ENCODE measurements around the gene NUP85. TPM values are rescaled to one million over a fixed set of nuclear protein-coding genes. Genes with fewer than 3 reads are reported as not detected.

Gene NUP85
- total and polyA plus RNA-seq, 2 donors (not counting 3 experiments of a cell fraction or from before 2014, with no cell fraction given) = 105 to 120 TPM

DNA sequence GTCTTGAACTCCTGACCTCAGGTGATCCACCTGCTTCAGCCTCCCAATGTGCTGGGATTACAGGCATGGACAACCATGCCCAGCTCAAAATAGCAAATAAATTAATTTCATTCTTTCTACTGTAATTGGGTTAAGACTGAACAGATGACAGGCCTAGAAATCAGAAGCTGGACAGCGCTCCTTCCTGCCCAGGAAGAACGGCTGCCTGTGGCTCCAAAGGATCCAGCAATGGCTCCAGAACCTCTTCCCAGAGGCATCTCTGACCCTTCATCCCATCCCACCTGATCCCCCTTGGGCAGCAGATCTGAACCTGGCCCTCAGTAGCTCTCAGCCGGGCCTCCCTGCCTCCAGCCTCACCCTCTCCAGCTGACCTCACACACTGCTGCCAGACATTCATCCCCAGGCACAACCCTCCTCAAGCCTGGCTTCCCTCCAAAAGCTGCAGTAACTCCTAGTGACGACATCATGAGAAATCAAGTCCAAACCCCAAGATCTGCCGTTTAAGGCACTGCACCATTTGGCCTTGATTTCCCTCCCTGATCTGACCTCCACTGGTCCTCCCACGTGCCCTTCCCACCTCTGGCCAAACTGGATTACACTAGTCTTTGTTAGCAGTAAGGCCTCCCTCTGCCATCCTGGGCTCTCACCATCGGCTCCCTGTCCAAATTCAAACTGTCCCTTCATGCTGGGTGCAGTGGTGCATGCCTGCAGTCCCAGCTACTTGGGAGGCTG, 68.7 kb downstream of the NUP85 start:
- Histone ChIP-seq H3K9ac (replicated peaks; ENCODE audit: extremely low read depth, insufficient read depth, low read length) (no peak overlapping the region), H3K27me3 (ENCODE audit: control insufficient read depth in 2 of 2, insufficient read depth in 2 of 2, low read length in 2 of 2) (no peaks in the 10 kb centered on the region), H3K9me3 (replicated peaks; ENCODE audit: control insufficient read depth, insufficient read depth, low read length) (no peaks in the 10 kb centered on the region), H3K4me3 (replicated peaks in 1 of 3; ENCODE audit: insufficient read depth in 1 of 3, low read depth in 1 of 3, low read length in 3 of 3) (no peak overlapping the region), H2AFZ (ENCODE audit: low read depth, low read length) (no peak overlapping the region), H3K27ac (ENCODE audit: insufficient read depth, low read depth, low read length) (no peak overlapping the region), H3K4me2 (ENCODE audit: insufficient read depth, low read length) (no peak overlapping the region), H3K4me1 (ENCODE audit: control insufficient read depth, extremely low read depth, insufficient read depth, low read length) (peaks cover 13% of the 10 kb centered on the region), H3K79me2 (ENCODE audit: control insufficient read depth, insufficient read depth, low read length) (no peaks in the 10 kb centered on the region), H4K20me1 (replicated peaks; ENCODE audit: control insufficient read depth, extremely low read depth, insufficient read depth, low read length) (no peaks in the 10 kb centered on the region), H3K36me3 (ENCODE audit: control insufficient read depth in 2 of 2, extremely low read depth in 1 of 2, insufficient read depth in 2 of 2, low read length in 2 of 2) (no peaks in the 10 kb centered on the region), H3K9me1 (replicated peaks; ENCODE audit: control insufficient read depth, extremely low read depth, insufficient read depth, low read length) (no peaks in the 10 kb centered on the region)
- ChIA-PET CTCF (no interaction called here), POLR2A (no interaction called here)
- TF ChIP-seq CTCF (IDR thresholded peaks at IDR 0.05; ENCODE audit: extremely low read depth in 1 of 2, insufficient read depth in 1 of 2, low read depth in 1 of 2, low read length in 2 of 2) = no peak
- TF ChIP-seq JUN (IDR thresholded peaks at IDR 0.05; ENCODE audit: borderline replicate concordance, insufficient read depth, insufficient read length, low read depth) = no peak
- no peak for TF ChIP-seq POLR2AphosphoS5 (IDR thresholded peaks at IDR 0.05; ENCODE audit: insufficient read depth, low read depth, low read length)
- no peak for TF ChIP-seq POLR2A (IDR thresholded peaks at IDR 0.05; ENCODE audit: low read depth, low read length)
- TF ChIP-seq EZH2 (IDR thresholded peaks at IDR 0.05; ENCODE audit: borderline replicate concordance, low read depth, low read length, severe bottlenecking) = no peak
- intact Hi-C loops (cut with micrococcal nuclease) = no loop called here
- DNase-seq (ENCODE audit: low read depth, low spot score) = no peak
- no TSS peak for BruUV-seq (replicated peaks)
- no peak for FAIRE-seq
- dilution Hi-C loops (cut with MboI; ENCODE audit: extremely low pct_ligation_motif_present, low sequenced_read_pairs) = no loop called here
